Stomach (tissue), 9 donors: ENCODE measurements around the gene OSBP2. TPM values are rescaled to one million over a fixed set of nuclear protein-coding genes. Genes with fewer than 3 reads are reported as not detected.

ENCODE experiments used
- DNase-seq, 2 donors: peaks; one replicate each; pipeline versions ENCODE4 v3.0.0 to v3.0.0-alpha.2; 2013 to 2019
- H3K27ac ChIP-seq, 5 donors: fragments of 200-600 bp in 4 of 5; sonication (generic) in 4 of 5; one replicate each; pipeline ENCODE4 v1.5.1; 2013 to 2019; ENCODE audit warnings: mild to moderate bottlenecking in 1 of 5, moderate library complexity in 1 of 5
- H3K27me3 ChIP-seq, 3 donors: fragments of 200-600 bp; sonication (generic); one replicate each; pipeline ENCODE4 v1.5.1; 2017 to 2019; ENCODE audit warnings: mixed run types in 1 of 3
- H3K36me3 ChIP-seq, 4 donors: fragments of 200-600 bp; sonication (generic); 1 replicate in 3 of 4; 2 replicates in 1 of 4; pipeline ENCODE4 v1.5.1; 2016 to 2019
- H3K4me1 ChIP-seq, 4 donors: fragments of 200-600 bp; sonication (generic); one replicate each; pipeline ENCODE4 v1.5.1; 2016 to 2019
- H3K4me3 ChIP-seq, 4 donors: fragments of 200-600 bp; sonication (generic) in 3 of 4; one replicate each; pipeline ENCODE4 v1.5.1; 2016 to 2019; ENCODE audit warnings: mild to moderate bottlenecking in 1 of 4
- H3K9me3 ChIP-seq, 4 donors: fragments of 200-600 bp; sonication (generic); one replicate each; pipeline ENCODE4 v1.5.1; 2016 to 2019
- EP300 ChIP-seq: sonication (generic); formaldehyde crosslinking; IDR thresholded peaks from one replicate; pipeline ENCODE4 v1.6.1; 2017; ENCODE audit warnings: antibody characterized with exemption
- POLR2A ChIP-seq, 4 donors: fragments of 450-650 bp; IDR thresholded peaks; one replicate each; pipeline ENCODE4 v1.6.1; 2016; ENCODE audit warnings: antibody characterized with exemption in 4 of 4, control low read depth in 2 of 4, mild to moderate bottlenecking in 1 of 4, moderate library complexity in 1 of 4
- POLR2AphosphoS5 ChIP-seq, 3 donors: sonication (generic); formaldehyde crosslinking; IDR thresholded peaks; one replicate each; pipeline ENCODE4 v1.6.1; 2016; ENCODE audit warnings: antibody characterized with exemption in 3 of 3
- WGBS, 5 donors: extraction: QIAGEN DNeasy Blood & Tissue Kit in 3 of 5; methylation state at CpG; one replicate each; pipeline versions ENCODE4 v1.1.5 to v1.1.7; 2013 to 2018; 5-methylcytosine and 5-hydroxymethylcytosine counted together
- intact Hi-C: fragments of 100-400 bp; cut with DNase I; formaldehyde crosslinking; loops from one replicate; pipeline ENCODE4 v1.15.1; 2023; ENCODE audit warnings: low total_unique reads
- polyA plus RNA-seq, 3 donors: library from polyadenylated mRNA; stranded (reverse); fragments of 200-250 nt; gene quantifications; one replicate each; pipeline ENCODE4 v1.2.3, GENCODE V29; 2013
- total RNA-seq, 5 donors: library from RNA; depleted of rRNA; stranded (reverse); fragments of >200 nt; gene quantifications; one replicate each; pipeline versions ENCODE4 v1.1.0 to v1.2.3, GENCODE V29; 2014 to 2016
- TF ChIP-seq, protein P1 (sequence below), 7 experiments: fragments of 450-650 bp in 4 of 7; fragments of 200-600 bp in 3 of 7; sonication (generic) in 3 of 7; IDR thresholded peaks; one replicate each; pipeline ENCODE4 v1.5.1; 2016 to 2019; ENCODE audit warnings: antibody characterized with exemption in 7 of 7, control low read depth in 2 of 7, mild to moderate bottlenecking in 1 of 7
- donor health status: healthy with polysubstance abuse.
- donor health status: Bipolar disorder and iron deficiency.
- donor health status: healthy.

OSBP2 gene
- total and polyA plus RNA-seq, 8 donors = 0.58 to 9.5 (median 1.8) TPM; not detected in 1

DNA sequence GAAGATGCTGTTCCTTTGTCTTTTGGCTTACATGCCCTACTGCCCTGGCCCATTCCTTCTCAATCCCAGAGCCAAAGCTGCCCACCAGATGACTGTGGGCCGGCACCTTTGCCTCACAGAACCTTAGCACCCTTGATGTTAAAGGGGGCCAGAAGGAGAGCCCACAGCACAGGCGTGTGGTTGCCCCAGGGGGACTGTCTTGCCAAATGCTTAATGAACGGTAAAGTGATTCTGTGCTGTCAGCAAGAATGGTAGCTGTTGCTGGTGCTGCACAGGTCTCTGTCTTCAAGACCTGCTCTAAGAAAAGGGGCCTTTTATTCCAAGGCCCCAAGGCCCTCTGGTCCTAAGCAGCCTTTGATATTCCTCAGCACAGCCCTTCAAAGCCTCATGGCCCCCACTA lies 160.6 kb downstream of the OSBP2 start:
- Histone ChIP-seq H3K27me3 (no peaks in the 10 kb centered on the region), H3K9me3 (no peaks in the 10 kb centered on the region), H3K36me3 (no peaks in the 10 kb centered on the region), H3K4me1 (no peaks in the 10 kb centered on the region), H3K4me3 (no peak overlapping the region), H3K27ac (no peak overlapping the region)
- DNase-seq = peak in 1 of 2 donors; percentile 7
- 88 to 98% (median 94%) methylated on average over 3 of the region's 3 CpGs for WGBS, 5 donors
- intact Hi-C loops = no loop called here
- TF ChIP-seq, protein P1, sequence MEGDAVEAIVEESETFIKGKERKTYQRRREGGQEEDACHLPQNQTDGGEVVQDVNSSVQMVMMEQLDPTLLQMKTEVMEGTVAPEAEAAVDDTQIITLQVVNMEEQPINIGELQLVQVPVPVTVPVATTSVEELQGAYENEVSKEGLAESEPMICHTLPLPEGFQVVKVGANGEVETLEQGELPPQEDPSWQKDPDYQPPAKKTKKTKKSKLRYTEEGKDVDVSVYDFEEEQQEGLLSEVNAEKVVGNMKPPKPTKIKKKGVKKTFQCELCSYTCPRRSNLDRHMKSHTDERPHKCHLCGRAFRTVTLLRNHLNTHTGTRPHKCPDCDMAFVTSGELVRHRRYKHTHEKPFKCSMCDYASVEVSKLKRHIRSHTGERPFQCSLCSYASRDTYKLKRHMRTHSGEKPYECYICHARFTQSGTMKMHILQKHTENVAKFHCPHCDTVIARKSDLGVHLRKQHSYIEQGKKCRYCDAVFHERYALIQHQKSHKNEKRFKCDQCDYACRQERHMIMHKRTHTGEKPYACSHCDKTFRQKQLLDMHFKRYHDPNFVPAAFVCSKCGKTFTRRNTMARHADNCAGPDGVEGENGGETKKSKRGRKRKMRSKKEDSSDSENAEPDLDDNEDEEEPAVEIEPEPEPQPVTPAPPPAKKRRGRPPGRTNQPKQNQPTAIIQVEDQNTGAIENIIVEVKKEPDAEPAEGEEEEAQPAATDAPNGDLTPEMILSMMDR (IDR thresholded peaks at IDR 0.05) = no peak
- TF ChIP-seq POLR2AphosphoS5 (IDR thresholded peaks at IDR 0.05) = no peak
- no peak for TF ChIP-seq POLR2A (IDR thresholded peaks at IDR 0.05)
- no peak for TF ChIP-seq EP300

DNA sequence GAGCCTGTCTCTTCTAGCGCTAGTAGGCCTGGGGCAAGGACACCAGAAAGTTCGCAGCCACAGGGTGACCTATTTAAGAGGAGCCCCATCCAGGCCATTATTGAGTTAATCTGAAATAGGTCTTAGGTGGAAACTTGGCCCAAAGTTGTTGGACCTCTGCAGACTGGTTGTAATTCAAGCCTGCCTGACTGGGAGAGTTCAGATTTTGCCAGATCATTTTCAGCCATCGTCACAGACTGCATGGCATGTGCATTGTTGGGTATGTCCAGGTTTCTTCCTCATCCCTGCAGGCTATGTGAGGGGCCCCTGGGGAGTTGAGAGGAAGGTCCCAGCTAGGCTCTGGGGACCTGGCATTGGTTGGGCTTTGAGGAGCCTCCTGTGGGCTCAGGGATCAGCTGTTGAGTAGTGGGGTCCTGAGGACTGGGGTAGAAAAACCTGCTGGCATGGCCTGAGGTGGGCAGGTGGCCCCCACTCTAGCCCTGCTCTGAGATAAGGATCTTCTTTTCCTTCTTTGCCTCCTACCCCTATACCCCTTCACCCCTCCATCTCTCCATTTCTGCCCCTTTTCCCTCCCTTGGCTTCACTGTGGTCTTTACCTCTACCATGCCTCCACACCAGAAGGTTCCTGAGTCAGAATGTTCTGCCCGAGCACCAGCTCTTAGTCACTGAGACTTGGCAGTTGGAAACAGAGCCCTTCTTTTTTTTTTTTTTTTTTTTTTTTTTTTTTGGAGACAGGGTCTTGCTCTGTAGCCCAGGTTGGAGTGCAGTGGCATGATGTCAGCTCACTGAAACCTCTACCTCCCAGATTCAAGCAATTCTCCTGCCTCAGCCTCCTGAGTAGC lies 161.2 kb downstream of the OSBP2 start:
- TF ChIP-seq POLR2AphosphoS5 (IDR thresholded peaks at IDR 0.05) (no peak), POLR2A (IDR thresholded peaks at IDR 0.05) (no peak), EP300 (no peak)
- TF ChIP-seq, protein P1 (IDR thresholded peaks at IDR 0.05) = no peak
- H3K4me3 ChIP-seq = no peak overlapping the region
- intact Hi-C loops = no loop called here
- peak in 1 of 2 donors; percentile 7 for DNase-seq
- no peaks in the 10 kb centered on the region for H3K9me3 ChIP-seq
- no peaks in the 10 kb centered on the region for H3K36me3 ChIP-seq
- no peak overlapping the region for H3K27ac ChIP-seq
- H3K4me1 ChIP-seq = no peaks in the 10 kb centered on the region
- 83 to 92% (median 86%) methylated on average over 4 of the region's 4 CpGs for WGBS, 5 donors
- no peaks in the 10 kb centered on the region for H3K27me3 ChIP-seq

DNA sequence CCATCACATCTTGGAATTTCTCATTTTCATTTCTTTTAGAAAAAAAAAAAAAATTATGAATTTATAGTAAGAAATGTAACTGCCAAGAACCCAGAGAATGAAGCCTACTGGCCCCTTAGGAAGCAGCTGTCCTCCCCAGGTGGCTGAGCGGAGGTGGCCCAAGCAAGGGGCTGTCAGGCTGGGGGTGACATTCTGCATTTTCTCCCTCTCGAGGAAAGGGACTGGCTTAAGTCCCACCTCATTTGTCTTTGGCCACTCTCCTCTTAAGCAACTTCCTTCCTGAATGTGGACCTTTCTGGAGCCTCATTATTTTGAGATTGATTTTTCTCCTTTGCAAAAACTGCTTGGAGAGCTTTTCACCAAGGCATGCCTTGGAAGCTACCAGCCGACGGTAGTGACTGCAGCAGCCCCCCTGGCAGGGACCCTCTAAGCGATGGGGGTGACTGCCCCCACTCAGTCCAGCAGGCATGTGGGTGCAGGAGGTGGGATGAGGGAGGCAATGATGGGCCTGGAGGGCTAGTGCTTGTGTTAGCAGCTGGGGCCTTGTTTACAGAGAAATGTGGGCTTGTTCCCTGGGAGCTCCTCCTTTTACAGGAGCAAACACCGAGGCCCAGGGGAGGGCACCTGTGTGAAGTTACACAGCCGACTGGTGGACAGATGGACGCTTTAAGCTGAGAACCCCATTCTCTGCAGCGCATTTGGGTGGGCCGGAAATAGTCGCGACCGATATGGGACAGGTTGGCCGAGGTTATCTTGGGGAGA lies 162.2 kb downstream of the OSBP2 start:
- DNase-seq = peak in 1 of 2 donors; percentile 15
- Histone ChIP-seq H3K36me3 (no peaks in the 10 kb centered on the region), H3K27me3 (no peaks in the 10 kb centered on the region), H3K4me3 (no peak overlapping the region), H3K9me3 (no peaks in the 10 kb centered on the region), H3K4me1 (no peaks in the 10 kb centered on the region), H3K27ac (no peak overlapping the region)
- intact Hi-C loops = no loop called here
- no peak for TF ChIP-seq POLR2AphosphoS5 (IDR thresholded peaks at IDR 0.05)
- no peak for TF ChIP-seq EP300
- TF ChIP-seq, protein P1 (IDR thresholded peaks at IDR 0.05) = no peak
- TF ChIP-seq POLR2A (IDR thresholded peaks at IDR 0.05) = no peak
- WGBS, 5 donors = 66 to 79% (median 77%) methylated on average over 14 of the region's 14 CpGs

DNA sequence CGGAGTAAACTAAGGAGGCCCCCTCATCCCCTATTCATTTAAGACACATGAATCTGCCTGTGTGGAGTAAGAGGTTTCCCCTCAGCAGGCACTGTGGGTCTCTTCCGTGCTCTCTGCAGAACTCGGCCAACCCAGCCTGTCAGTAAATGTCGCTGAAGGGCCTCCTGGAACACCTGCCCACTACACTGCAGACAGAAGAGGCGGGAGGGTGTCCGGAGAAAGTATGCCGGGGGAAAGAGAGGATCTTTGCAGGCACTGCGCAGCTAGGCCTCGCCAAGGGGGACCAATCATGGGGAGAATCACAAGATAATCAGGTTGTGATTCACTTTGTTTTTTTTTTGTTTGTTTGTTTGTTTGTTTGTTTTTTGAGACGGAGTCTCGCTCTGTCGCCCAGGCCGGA lies 163.1 kb downstream of the OSBP2 start:
- Histone ChIP-seq H3K36me3 (no peaks in the 10 kb centered on the region), H3K4me1 (no peaks in the 10 kb centered on the region), H3K27ac (no peak overlapping the region), H3K27me3 (no peaks in the 10 kb centered on the region), H3K4me3 (no peak overlapping the region), H3K9me3 (no peaks in the 10 kb centered on the region)
- intact Hi-C loops = no loop called here
- 83 to 95% (median 92%) methylated on average over 12 to 13 of the region's 13 CpGs for WGBS, 5 donors
- DNase-seq = peak in 1 of 2 donors; percentile 17
- TF ChIP-seq POLR2AphosphoS5 (IDR thresholded peaks at IDR 0.05) = no peak
- TF ChIP-seq, protein P1 (IDR thresholded peaks at IDR 0.05) = no peak
- TF ChIP-seq POLR2A (IDR thresholded peaks at IDR 0.05) = no peak
- TF ChIP-seq EP300 = no peak
